ENCODE data around the gene S1PR4.

DNA sequence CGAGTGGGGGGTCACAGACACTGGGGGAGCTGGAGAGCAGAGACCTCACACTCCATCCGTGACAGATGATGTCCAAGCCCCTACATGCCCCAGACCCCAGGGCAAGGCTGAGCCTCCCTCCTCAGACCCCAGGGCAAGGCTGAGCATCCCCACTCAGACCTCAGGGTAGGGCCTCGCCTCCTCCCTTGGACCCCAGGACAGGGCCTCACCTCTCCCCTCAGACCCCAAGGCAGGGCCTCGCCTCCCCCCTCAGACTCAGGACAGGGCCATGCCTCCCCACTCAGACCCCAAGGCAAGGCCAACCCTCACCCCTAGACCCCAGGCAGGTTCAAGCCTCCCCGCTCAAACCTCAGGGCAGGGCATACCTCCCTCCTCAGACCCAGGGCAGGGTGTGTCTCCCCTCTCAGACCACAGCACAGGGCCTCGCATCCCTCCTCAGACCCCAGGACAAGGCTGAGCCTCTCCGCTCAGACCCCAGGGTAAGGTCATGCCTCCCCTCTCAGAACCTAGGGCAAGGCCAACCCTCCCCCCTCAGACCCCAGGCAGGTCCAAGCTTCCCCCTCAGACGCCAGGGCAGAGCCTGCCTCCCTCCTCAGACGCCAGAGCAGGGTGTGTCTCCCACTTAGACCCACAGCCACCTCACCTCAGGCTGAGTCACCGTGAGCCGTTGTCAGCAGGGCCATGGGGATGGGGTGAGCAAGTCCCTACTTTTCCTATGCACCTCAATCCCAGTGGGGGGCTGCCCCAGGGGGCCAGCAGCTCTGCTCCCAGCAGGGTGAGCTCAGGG is 1.7 kb upstream of the S1PR4 start:
- no peak for TF ChIP-seq USF1 (CRISPR knock-in tag; IDR thresholded peaks at IDR 0.05)
- no peak for TF ChIP-seq NR2C2 (CRISPR knock-in tag; IDR thresholded peaks at IDR 0.05)
- TF ChIP-seq CREM (CRISPR knock-in tag; IDR thresholded peaks at IDR 0.05): no peak
- TF ChIP-seq, protein P1, sequence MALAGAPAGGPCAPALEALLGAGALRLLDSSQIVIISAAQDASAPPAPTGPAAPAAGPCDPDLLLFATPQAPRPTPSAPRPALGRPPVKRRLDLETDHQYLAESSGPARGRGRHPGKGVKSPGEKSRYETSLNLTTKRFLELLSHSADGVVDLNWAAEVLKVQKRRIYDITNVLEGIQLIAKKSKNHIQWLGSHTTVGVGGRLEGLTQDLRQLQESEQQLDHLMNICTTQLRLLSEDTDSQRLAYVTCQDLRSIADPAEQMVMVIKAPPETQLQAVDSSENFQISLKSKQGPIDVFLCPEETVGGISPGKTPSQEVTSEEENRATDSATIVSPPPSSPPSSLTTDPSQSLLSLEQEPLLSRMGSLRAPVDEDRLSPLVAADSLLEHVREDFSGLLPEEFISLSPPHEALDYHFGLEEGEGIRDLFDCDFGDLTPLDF (CRISPR knock-in tag; IDR thresholded peaks at IDR 0.05): no peak
- no peak for TF ChIP-seq CTCF (IDR thresholded peaks at IDR 0.05)
- TF ChIP-seq, protein P2, sequence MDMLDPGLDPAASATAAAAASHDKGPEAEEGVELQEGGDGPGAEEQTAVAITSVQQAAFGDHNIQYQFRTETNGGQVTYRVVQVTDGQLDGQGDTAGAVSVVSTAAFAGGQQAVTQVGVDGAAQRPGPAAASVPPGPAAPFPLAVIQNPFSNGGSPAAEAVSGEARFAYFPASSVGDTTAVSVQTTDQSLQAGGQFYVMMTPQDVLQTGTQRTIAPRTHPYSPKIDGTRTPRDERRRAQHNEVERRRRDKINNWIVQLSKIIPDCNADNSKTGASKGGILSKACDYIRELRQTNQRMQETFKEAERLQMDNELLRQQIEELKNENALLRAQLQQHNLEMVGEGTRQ (CRISPR knock-in tag; IDR thresholded peaks at IDR 0.05): no peak
- TF ChIP-seq ETV6 (CRISPR knock-in tag; IDR thresholded peaks at IDR 0.05): no peak
- no peak for TF ChIP-seq ZNF281 (CRISPR knock-in tag; IDR thresholded peaks at IDR 0.05)
- TF ChIP-seq, protein P3, sequence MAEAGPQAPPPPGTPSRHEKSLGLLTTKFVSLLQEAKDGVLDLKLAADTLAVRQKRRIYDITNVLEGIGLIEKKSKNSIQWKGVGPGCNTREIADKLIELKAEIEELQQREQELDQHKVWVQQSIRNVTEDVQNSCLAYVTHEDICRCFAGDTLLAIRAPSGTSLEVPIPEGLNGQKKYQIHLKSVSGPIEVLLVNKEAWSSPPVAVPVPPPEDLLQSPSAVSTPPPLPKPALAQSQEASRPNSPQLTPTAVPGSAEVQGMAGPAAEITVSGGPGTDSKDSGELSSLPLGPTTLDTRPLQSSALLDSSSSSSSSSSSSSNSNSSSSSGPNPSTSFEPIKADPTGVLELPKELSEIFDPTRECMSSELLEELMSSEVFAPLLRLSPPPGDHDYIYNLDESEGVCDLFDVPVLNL (CRISPR knock-in tag; IDR thresholded peaks at IDR 0.05; ENCODE audit: borderline replicate concordance, low read depth): no peak
- no peak for TF ChIP-seq ZNF232 (CRISPR knock-in tag; IDR thresholded peaks at IDR 0.05)
- TF ChIP-seq TEAD1 (CRISPR knock-in tag; IDR thresholded peaks at IDR 0.05): no peak
- TF ChIP-seq, protein P4, sequence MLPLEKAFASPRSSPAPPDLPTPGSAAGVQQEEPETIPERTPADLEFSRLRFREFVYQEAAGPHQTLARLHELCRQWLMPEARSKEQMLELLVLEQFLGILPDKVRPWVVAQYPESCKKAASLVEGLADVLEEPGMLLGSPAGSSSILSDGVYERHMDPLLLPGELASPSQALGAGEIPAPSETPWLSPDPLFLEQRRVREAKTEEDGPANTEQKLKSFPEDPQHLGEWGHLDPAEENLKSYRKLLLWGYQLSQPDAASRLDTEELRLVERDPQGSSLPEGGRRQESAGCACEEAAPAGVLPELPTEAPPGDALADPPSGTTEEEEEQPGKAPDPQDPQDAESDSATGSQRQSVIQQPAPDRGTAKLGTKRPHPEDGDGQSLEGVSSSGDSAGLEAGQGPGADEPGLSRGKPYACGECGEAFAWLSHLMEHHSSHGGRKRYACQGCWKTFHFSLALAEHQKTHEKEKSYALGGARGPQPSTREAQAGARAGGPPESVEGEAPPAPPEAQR (CRISPR knock-in tag; IDR thresholded peaks at IDR 0.05): no peak
- TF ChIP-seq, protein P5, sequence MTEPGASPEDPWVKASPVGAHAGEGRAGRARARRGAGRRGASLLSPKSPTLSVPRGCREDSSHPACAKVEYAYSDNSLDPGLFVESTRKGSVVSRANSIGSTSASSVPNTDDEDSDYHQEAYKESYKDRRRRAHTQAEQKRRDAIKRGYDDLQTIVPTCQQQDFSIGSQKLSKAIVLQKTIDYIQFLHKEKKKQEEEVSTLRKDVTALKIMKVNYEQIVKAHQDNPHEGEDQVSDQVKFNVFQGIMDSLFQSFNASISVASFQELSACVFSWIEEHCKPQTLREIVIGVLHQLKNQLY (CRISPR knock-in tag; IDR thresholded peaks at IDR 0.05): no peak
